ENCODE results near the gene PPP1R14B. TPM values are rescaled to one million over a fixed set of nuclear protein-coding genes. Genes with fewer than 3 reads are reported as not detected.
A peak's percentile ranks its signal among the peaks of the same experiment; 100 is the strongest.

PPP1R14B gene
- total and polyA plus RNA-seq, 2 donors (not counting 3 experiments of a cell fraction or from before 2014, with no cell fraction given), result 308 to 431 TPM

DNA sequence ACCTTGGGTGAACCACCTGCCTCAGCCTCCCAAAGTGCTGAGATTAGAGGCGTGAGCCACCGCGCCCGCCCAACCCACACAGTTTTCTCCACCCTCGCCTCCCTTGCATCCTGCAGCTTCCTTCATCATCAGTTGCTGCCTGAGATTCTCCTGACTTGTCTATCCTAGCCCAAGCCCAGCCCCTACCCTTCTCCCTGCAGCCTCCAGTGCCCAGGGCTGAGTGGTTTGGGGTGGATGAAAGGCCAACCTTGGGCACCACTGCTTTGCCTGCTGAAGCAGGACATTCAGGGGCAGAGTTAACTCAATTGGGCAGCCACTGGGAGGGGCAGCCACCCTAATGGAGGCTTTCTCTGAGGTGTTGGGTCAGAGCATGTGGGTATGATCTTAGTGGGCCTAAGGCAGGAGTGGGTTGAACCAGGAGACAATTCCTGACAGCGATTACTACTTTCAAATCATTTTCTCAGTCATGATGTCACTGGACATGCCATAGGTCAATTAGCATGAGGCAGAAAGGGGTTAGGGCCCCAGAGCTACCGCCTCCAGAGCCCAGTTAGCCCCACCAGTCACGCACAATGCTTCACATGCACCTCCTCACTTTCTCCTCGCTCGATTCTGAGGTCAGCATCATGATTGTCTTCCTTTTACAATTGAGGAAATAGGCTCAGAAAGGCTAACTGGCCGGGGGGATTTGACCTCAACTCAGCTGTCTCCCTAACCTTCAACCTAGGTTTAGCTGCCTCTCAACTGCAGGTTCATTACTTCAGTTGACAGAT lies 6.9 kb downstream of the PPP1R14B start:
- FAIRE-seq (no peak), DNase-seq (ENCODE audit: low read depth, low spot score) (no peak)
- Histone ChIP-seq H3K9me1 (replicated peaks; ENCODE audit: control insufficient read depth, extremely low read depth, insufficient read depth, low read length) (no peaks in the 10 kb centered on the region), H3K79me2 (ENCODE audit: control insufficient read depth, insufficient read depth, low read length) (peaks cover 25% of the 10 kb centered on the region), H3K27ac (ENCODE audit: insufficient read depth, low read depth, low read length) (peak overlapping the region; percentile 88), H2AFZ (ENCODE audit: low read depth, low read length) (no peak overlapping the region), H3K27me3 (ENCODE audit: control insufficient read depth in 2 of 2, insufficient read depth in 2 of 2, low read length in 2 of 2) (no peaks in the 10 kb centered on the region), H3K4me3 (replicated peaks in 1 of 3; ENCODE audit: insufficient read depth in 1 of 3, low read depth in 1 of 3, low read length in 3 of 3) (no peak overlapping the region), H4K20me1 (replicated peaks; ENCODE audit: control insufficient read depth, extremely low read depth, insufficient read depth, low read length) (no peaks in the 10 kb centered on the region), H3K4me1 (ENCODE audit: control insufficient read depth, extremely low read depth, insufficient read depth, low read length) (peaks cover 17% of the 10 kb centered on the region), H3K4me2 (ENCODE audit: insufficient read depth, low read length) (peak overlapping the region; percentile 51), H3K36me3 (ENCODE audit: control insufficient read depth in 2 of 2, extremely low read depth in 1 of 2, insufficient read depth in 2 of 2, low read length in 2 of 2) (peaks cover 6 to 20% of the 10 kb centered on the region in 2 experiments), H3K9ac (replicated peaks; ENCODE audit: extremely low read depth, insufficient read depth, low read length) (peak overlapping the region; percentile 73), H3K9me3 (replicated peaks; ENCODE audit: control insufficient read depth, insufficient read depth, low read length) (no peaks in the 10 kb centered on the region)
- dilution Hi-C loops (cut with MboI; ENCODE audit: extremely low pct_ligation_motif_present, low sequenced_read_pairs), result no loop called here
- POLR2A ChIA-PET, result no interaction called here
- intact Hi-C loops (cut with micrococcal nuclease), result loop anchor here (2.0 to 5.0 kb wide), 2 partner anchors 117 to 239 kb away; partner anchors contain the start of gene RPS6KA4
- TF ChIP-seq CTCF (IDR thresholded peaks at IDR 0.05; ENCODE audit: extremely low read depth in 1 of 2, insufficient read depth in 1 of 2, low read depth in 1 of 2, low read length in 2 of 2) (no peak), EZH2 (IDR thresholded peaks at IDR 0.05; ENCODE audit: borderline replicate concordance, low read depth, low read length, severe bottlenecking) (no peak)
- BruUV-seq (replicated peaks), result no TSS peak
- CTCF ChIA-PET, result interaction anchor here (1.6 to 1.7 kb wide), 2 partner anchors 13 to 35 kb away, joined by 5 to 6 read pairs; partner anchors contain the start of genes NUDT22 and TRPT1

DNA sequence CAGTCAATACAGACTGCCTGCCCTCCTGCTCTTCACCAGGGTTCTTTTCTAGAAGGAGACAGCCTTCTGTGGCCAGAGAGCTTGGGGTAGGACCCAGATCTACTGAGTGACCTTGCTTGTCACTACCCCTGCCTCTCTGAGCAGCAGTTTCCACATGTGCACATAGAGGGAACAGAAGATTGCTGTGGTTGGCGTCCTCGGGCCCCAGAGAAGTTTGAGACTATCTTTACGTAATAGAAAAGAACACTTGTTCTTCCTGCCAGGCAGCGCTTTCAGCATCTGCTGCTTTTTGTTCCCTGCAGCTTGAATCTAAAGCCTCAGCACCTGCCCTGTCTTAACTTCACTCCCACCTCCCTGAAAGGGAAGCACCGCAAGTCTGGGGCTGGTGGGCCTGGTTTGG lies 7.7 kb downstream of the PPP1R14B start:
- Histone ChIP-seq H3K4me1 (ENCODE audit: control insufficient read depth, extremely low read depth, insufficient read depth, low read length) (peaks cover 16% of the 10 kb centered on the region), H3K27me3 (ENCODE audit: control insufficient read depth in 2 of 2, insufficient read depth in 2 of 2, low read length in 2 of 2) (no peaks in the 10 kb centered on the region), H3K4me2 (ENCODE audit: insufficient read depth, low read length) (no peak overlapping the region), H3K9me3 (replicated peaks; ENCODE audit: control insufficient read depth, insufficient read depth, low read length) (no peaks in the 10 kb centered on the region), H2AFZ (ENCODE audit: low read depth, low read length) (no peak overlapping the region), H3K27ac (ENCODE audit: insufficient read depth, low read depth, low read length) (no peak overlapping the region), H3K79me2 (ENCODE audit: control insufficient read depth, insufficient read depth, low read length) (peaks cover 20% of the 10 kb centered on the region), H3K9me1 (replicated peaks; ENCODE audit: control insufficient read depth, extremely low read depth, insufficient read depth, low read length) (no peaks in the 10 kb centered on the region), H3K36me3 (ENCODE audit: control insufficient read depth in 2 of 2, extremely low read depth in 1 of 2, insufficient read depth in 2 of 2, low read length in 2 of 2) (peaks cover 6 to 19% of the 10 kb centered on the region in 2 experiments), H4K20me1 (replicated peaks; ENCODE audit: control insufficient read depth, extremely low read depth, insufficient read depth, low read length) (no peaks in the 10 kb centered on the region), H3K4me3 (replicated peaks in 1 of 3; ENCODE audit: insufficient read depth in 1 of 3, low read depth in 1 of 3, low read length in 3 of 3) (no peak overlapping the region), H3K9ac (replicated peaks; ENCODE audit: extremely low read depth, insufficient read depth, low read length) (no peak overlapping the region)
- intact Hi-C loops (cut with micrococcal nuclease) (no loop called here), dilution Hi-C loops (cut with MboI; ENCODE audit: extremely low pct_ligation_motif_present, low sequenced_read_pairs) (no loop called here)
- DNase-seq (ENCODE audit: low read depth, low spot score) (no peak), FAIRE-seq (no peak)
- ChIA-PET CTCF (interaction anchor here (1.6 to 1.7 kb wide), 2 partner anchors 12 to 34 kb away, joined by 5 to 6 read pairs; partner anchors contain the start of genes NUDT22 and TRPT1), POLR2A (no interaction called here)
- TF ChIP-seq CTCF (IDR thresholded peaks at IDR 0.05; ENCODE audit: extremely low read depth in 1 of 2, insufficient read depth in 1 of 2, low read depth in 1 of 2, low read length in 2 of 2) (no peak), POLR2A (IDR thresholded peaks at IDR 0.05; ENCODE audit: low read depth, low read length) (no peak), GATA2 (IDR thresholded peaks at IDR 0.05; ENCODE audit: insufficient read depth, insufficient read length, low read depth, low read length) (no peak), JUN (IDR thresholded peaks at IDR 0.05; ENCODE audit: borderline replicate concordance, insufficient read depth, insufficient read length, low read depth) (no peak), FOS (IDR thresholded peaks at IDR 0.05; ENCODE audit: borderline replicate concordance, insufficient read depth, low read length) (no peak), POLR2AphosphoS5 (IDR thresholded peaks at IDR 0.05; ENCODE audit: insufficient read depth, low read depth, low read length) (no peak), EZH2 (IDR thresholded peaks at IDR 0.05; ENCODE audit: borderline replicate concordance, low read depth, low read length, severe bottlenecking) (no peak), MYC (IDR thresholded peaks at IDR 0.05; ENCODE audit: low read depth, low read length) (no peak)
- TF ChIP-seq, protein P1, sequence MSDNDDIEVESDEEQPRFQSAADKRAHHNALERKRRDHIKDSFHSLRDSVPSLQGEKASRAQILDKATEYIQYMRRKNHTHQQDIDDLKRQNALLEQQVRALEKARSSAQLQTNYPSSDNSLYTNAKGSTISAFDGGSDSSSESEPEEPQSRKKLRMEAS (IDR thresholded peaks at IDR 0.05; ENCODE audit: insufficient read depth, insufficient read length), result no peak
- no TSS peak for BruUV-seq (replicated peaks)
